ENCODE data around the gene VSX2.

VSX2 gene

GRCh38 chr14:74302634-74303569 is 63.7 kb downstream of the VSX2 start, which contains the start of gene ABCD4:
Gene ABCD4 (minus strand): TSS chr14:74302934. CDS start chr14:74302912, 22 bp downstream.
- peak; percentile 90 for DNase-seq

- no peak for DNase-seq
Observed at GRCh38 chr14:74308695-74309094, 69.4 kb downstream of the VSX2 start.

- DNase-seq = no peak
Observed at GRCh38 chr14:74309125-74310022, 70.1 kb downstream of the VSX2 start.

GRCh38 chr14:74312161-74312560 is 72.9 kb downstream of the VSX2 start:
- DNase-seq = no peak
